IgD-negative memory B cell (primary cell): ENCODE data around the gene COL25A1. TPM values are rescaled to one million over a fixed set of nuclear protein-coding genes. Genes with fewer than 3 reads are reported as not detected.
"Not testable (repeated sequence)": the region's sequence is repeated elsewhere in the genome, so short reads cannot be mapped to it uniquely, and the experiment has no call there.

Experiments used
- H3K27ac Mint-ChIP-seq, 3 donors: one replicate each; pipeline ENCODE4 v1.8.0; 2020 to 2022; ENCODE audit warnings: mild to moderate bottlenecking in 3 of 3, mixed read lengths in 3 of 3, moderate library complexity in 1 of 3
- H3K27me3 Mint-ChIP-seq: one replicate; pipeline ENCODE4 v1.8.0; 2021; ENCODE audit warnings: mixed read lengths
- H3K36me3 Mint-ChIP-seq: one replicate; pipeline ENCODE4 v1.8.0; 2020; ENCODE audit warnings: mild to moderate bottlenecking, mixed read lengths
- H3K4me1 Mint-ChIP-seq, 3 donors: one replicate each; pipeline ENCODE4 v1.8.0; 2020 to 2022; ENCODE audit warnings: mixed read lengths in 3 of 3, mild to moderate bottlenecking in 1 of 3
- H3K4me3 Mint-ChIP-seq, 4 donors: one replicate each; pipeline ENCODE4 v1.8.0; 2020 to 2022; ENCODE audit warnings: mild to moderate bottlenecking in 4 of 4, mixed read lengths in 4 of 4, moderate library complexity in 3 of 4
- H3K9me3 Mint-ChIP-seq, 3 donors: one replicate each; pipeline ENCODE4 v1.8.0; 2020 to 2021; ENCODE audit warnings: mixed read lengths in 3 of 3, mild to moderate bottlenecking in 1 of 3
- polyA plus RNA-seq: library from polyadenylated mRNA; unstranded; fragments of 300-500 nt; fragmentation: Illumina TruSeq; gene quantifications from one replicate; pipeline ENCODE4 v1.2.3, GENCODE V29; 2021

Gene COL25A1
- polyA plus RNA-seq, 1 donor from 2014 or later: not detected

GRCh38 chr4:109155084-109155483, 147.4 kb downstream of the COL25A1 start:
- Mint-ChIP-seq H3K27me3 (no peaks in the 10 kb centered on the region), H3K27ac (no peak overlapping the region), H3K4me3 (no peak overlapping the region), H3K36me3 (peaks cover 1% of the 10 kb centered on the region), H3K4me1 (no peaks in the 10 kb centered on the region), H3K9me3 (no peaks in the 10 kb centered on the region)

GRCh38 chr4:109154424-109154823, 148.0 kb downstream of the COL25A1 start:
- Mint-ChIP-seq H3K36me3 (peaks cover 1% of the 10 kb centered on the region), H3K4me1 (no peaks in the 10 kb centered on the region), H3K4me3 (no peak overlapping the region), H3K27ac (no peak overlapping the region), H3K27me3 (peaks cover 1% of the 10 kb centered on the region), H3K9me3 (no peaks in the 10 kb centered on the region)

GRCh38 chr4:109149836-109150235, 152.6 kb downstream of the COL25A1 start:
- no peak overlapping the region for H3K4me3 Mint-ChIP-seq
- no peaks in the 10 kb centered on the region for H3K9me3 Mint-ChIP-seq
- H3K36me3 Mint-ChIP-seq: no peaks in the 10 kb centered on the region
- H3K27me3 Mint-ChIP-seq: peaks cover 4% of the 10 kb centered on the region
- H3K27ac Mint-ChIP-seq: no peak overlapping the region
- no peaks in the 10 kb centered on the region for H3K4me1 Mint-ChIP-seq

- Mint-ChIP-seq H3K27me3 (peaks cover 4% of the 10 kb centered on the region), H3K4me3 (no peak overlapping the region), H3K27ac (no peak overlapping the region), H3K9me3 (peaks cover 0 to 2% (median 0%) of the 10 kb centered on the region in 3 donors), H3K4me1 (no peaks in the 10 kb centered on the region), H3K36me3 (no peaks in the 10 kb centered on the region)
Observed at GRCh38 chr4:109148577-109149075, 153.8 kb downstream of the COL25A1 start.

- peaks cover 1% of the 10 kb centered on the region for H3K36me3 Mint-ChIP-seq
- peaks cover 4% of the 10 kb centered on the region for H3K27me3 Mint-ChIP-seq
- H3K27ac Mint-ChIP-seq: no peak overlapping the region
- peaks cover 0 to 6% (median 0%) of the 10 kb centered on the region in 3 donors for H3K9me3 Mint-ChIP-seq
- no peak overlapping the region for H3K4me3 Mint-ChIP-seq
- no peaks in the 10 kb centered on the region for H3K4me1 Mint-ChIP-seq
Observed at GRCh38 chr4:109147135-109147534, 155.3 kb downstream of the COL25A1 start.

- peaks cover 0 to 7% (median 6%) of the 10 kb centered on the region in 3 donors for H3K9me3 Mint-ChIP-seq
- no peaks in the 10 kb centered on the region for H3K4me1 Mint-ChIP-seq
- peak overlapping the region in 1 of 4 donors; percentile 68 for H3K4me3 Mint-ChIP-seq
- H3K27me3 Mint-ChIP-seq: peaks cover 4% of the 10 kb centered on the region
- H3K36me3 Mint-ChIP-seq: peaks cover 2% of the 10 kb centered on the region
- no peak overlapping the region for H3K27ac Mint-ChIP-seq
Observed at GRCh38 chr4:109146499-109146898, 156.0 kb downstream of the COL25A1 start.

- H3K4me3 Mint-ChIP-seq: not testable (repeated sequence)
Observed at GRCh38 chr4:109138125-109138524, 164.3 kb downstream of the COL25A1 start.

GRCh38 chr4:109134921-109135320, 167.5 kb downstream of the COL25A1 start:
- Mint-ChIP-seq H3K36me3 (no peaks in the 10 kb centered on the region), H3K4me1 (no peaks in the 10 kb centered on the region), H3K27ac (no peak overlapping the region), H3K9me3 (peaks cover 1 to 6% (median 5%) of the 10 kb centered on the region in 3 donors), H3K27me3 (peaks cover 1% of the 10 kb centered on the region), H3K4me3 (no peak overlapping the region)

More at GRCh38 chr4:109138125-109138524, 164.3 kb downstream of the COL25A1 start:
- not testable (repeated sequence) for H3K27ac Mint-ChIP-seq, H3K4me1 Mint-ChIP-seq, H3K36me3 Mint-ChIP-seq, H3K27me3 Mint-ChIP-seq
- peaks cover 3 to 12% (median 6%) of the 10 kb centered on the region in 3 donors for H3K9me3 Mint-ChIP-seq

- H3K9me3 Mint-ChIP-seq: peaks cover 1 to 6% (median 5%) of the 10 kb centered on the region in 3 donors
- no peak overlapping the region for H3K27ac Mint-ChIP-seq
- H3K4me3 Mint-ChIP-seq: no peak overlapping the region
- H3K27me3 Mint-ChIP-seq: peaks cover 1% of the 10 kb centered on the region
- no peaks in the 10 kb centered on the region for H3K36me3 Mint-ChIP-seq
- H3K4me1 Mint-ChIP-seq: no peaks in the 10 kb centered on the region
Observed at GRCh38 chr4:109134268-109134667, 168.2 kb downstream of the COL25A1 start.

GRCh38 chr4:109131559-109131958, 170.9 kb downstream of the COL25A1 start:
- Mint-ChIP-seq H3K36me3 (no peaks in the 10 kb centered on the region), H3K27ac (no peak overlapping the region), H3K4me1 (no peaks in the 10 kb centered on the region), H3K9me3 (peaks cover 0 to 1% (median 0%) of the 10 kb centered on the region in 3 donors), H3K27me3 (peaks cover 1% of the 10 kb centered on the region), H3K4me3 (no peak overlapping the region)

GRCh38 chr4:109128589-109128988, 173.9 kb downstream of the COL25A1 start:
- H3K27me3 Mint-ChIP-seq: peaks cover 1% of the 10 kb centered on the region
- no peak overlapping the region for H3K27ac Mint-ChIP-seq
- H3K4me1 Mint-ChIP-seq: no peaks in the 10 kb centered on the region
- no peaks in the 10 kb centered on the region for H3K36me3 Mint-ChIP-seq
- no peaks in the 10 kb centered on the region for H3K9me3 Mint-ChIP-seq
- no peak overlapping the region for H3K4me3 Mint-ChIP-seq

- no peaks in the 10 kb centered on the region for H3K36me3 Mint-ChIP-seq
- H3K9me3 Mint-ChIP-seq: no peaks in the 10 kb centered on the region
- H3K27me3 Mint-ChIP-seq: peaks cover 1% of the 10 kb centered on the region
- no peaks in the 10 kb centered on the region for H3K4me1 Mint-ChIP-seq
- no peak overlapping the region for H3K4me3 Mint-ChIP-seq
- no peak overlapping the region for H3K27ac Mint-ChIP-seq
Observed at GRCh38 chr4:109127866-109128265, 174.6 kb downstream of the COL25A1 start.

GRCh38 chr4:109126856-109127255, 175.6 kb downstream of the COL25A1 start:
- Mint-ChIP-seq H3K27ac (no peak overlapping the region), H3K4me3 (no peak overlapping the region), H3K9me3 (no peaks in the 10 kb centered on the region), H3K36me3 (no peaks in the 10 kb centered on the region), H3K27me3 (peaks cover 1% of the 10 kb centered on the region), H3K4me1 (no peaks in the 10 kb centered on the region)

GRCh38 chr4:109125084-109125483, 177.4 kb downstream of the COL25A1 start:
- no peaks in the 10 kb centered on the region for H3K36me3 Mint-ChIP-seq
- H3K27ac Mint-ChIP-seq: no peak overlapping the region
- H3K4me3 Mint-ChIP-seq: no peak overlapping the region
- H3K4me1 Mint-ChIP-seq: no peaks in the 10 kb centered on the region
- H3K27me3 Mint-ChIP-seq: no peaks in the 10 kb centered on the region
- H3K9me3 Mint-ChIP-seq: no peaks in the 10 kb centered on the region

GRCh38 chr4:109123951-109124350, 178.5 kb downstream of the COL25A1 start:
- no peaks in the 10 kb centered on the region for H3K36me3 Mint-ChIP-seq
- no peaks in the 10 kb centered on the region for H3K27me3 Mint-ChIP-seq
- no peaks in the 10 kb centered on the region for H3K4me1 Mint-ChIP-seq
- no peaks in the 10 kb centered on the region for H3K9me3 Mint-ChIP-seq
- H3K27ac Mint-ChIP-seq: no peak overlapping the region
- no peak overlapping the region for H3K4me3 Mint-ChIP-seq

- no peaks in the 10 kb centered on the region for H3K9me3 Mint-ChIP-seq
- no peaks in the 10 kb centered on the region for H3K36me3 Mint-ChIP-seq
- no peaks in the 10 kb centered on the region for H3K4me1 Mint-ChIP-seq
- no peak overlapping the region for H3K27ac Mint-ChIP-seq
- no peak overlapping the region for H3K4me3 Mint-ChIP-seq
- no peaks in the 10 kb centered on the region for H3K27me3 Mint-ChIP-seq
Observed at GRCh38 chr4:109121561-109121960, 180.9 kb downstream of the COL25A1 start.
